Nephron (organoid): Measurements from ENCODE around the gene CORO7.

Experiments
- H3K27ac Mint-ChIP-seq, 3 experiments: 2 replicates each; pipeline ENCODE4 v1.8.0; 2020; ENCODE audit warnings: mixed read lengths in 3 of 3, mild to moderate bottlenecking in 2 of 3, moderate library complexity in 1 of 3
- H3K27me3 Mint-ChIP-seq: 2 replicates; pipeline ENCODE4 v1.8.0; 2021; ENCODE audit warnings: low read depth, mild to moderate bottlenecking, moderate library complexity, mixed read lengths
- H3K36me3 Mint-ChIP-seq: 2 replicates; pipeline ENCODE4 v1.8.0; 2020; ENCODE audit warnings: low read depth, mixed read lengths
- H3K4me1 Mint-ChIP-seq: 2 replicates; pipeline ENCODE4 v1.8.0; 2020; ENCODE audit warnings: mixed read lengths
- H3K4me3 Mint-ChIP-seq, 3 experiments: 2 replicates each; pipeline ENCODE4 v1.8.0; 2020; ENCODE audit warnings: mild to moderate bottlenecking in 3 of 3, mixed read lengths in 3 of 3, moderate library complexity in 2 of 3
- H3K9me3 Mint-ChIP-seq: 2 replicates; pipeline ENCODE4 v1.8.0; 2020; ENCODE audit warnings: mixed read lengths
- CTCF ChIP-seq, 3 experiments: fragments of 200-600 bp; sonication (generic); IDR thresholded peaks; one replicate each; pipeline ENCODE4 v1.5.0; 2021; ENCODE audit warnings: antibody characterized with exemption in 3 of 3; ENCODE audit not compliant: unreplicated experiment in 3 of 3

The CORO7 gene

GRCh38 chr16:4323071-4323844 lies 93.1 kb downstream of the CORO7 start:
- no peaks in the 10 kb centered on the region for H3K36me3 Mint-ChIP-seq
- peaks cover 27% of the 10 kb centered on the region for H3K4me1 Mint-ChIP-seq
- H3K9me3 Mint-ChIP-seq = no peaks in the 10 kb centered on the region
- no peaks in the 10 kb centered on the region for H3K27me3 Mint-ChIP-seq
- H3K27ac Mint-ChIP-seq = peak overlapping the region; percentile 93 to 99 (median 96)
- no peak overlapping the region for H3K4me3 Mint-ChIP-seq
- TF ChIP-seq CTCF (IDR thresholded peaks at IDR 0.05; ENCODE audit: unreplicated experiment in 3 of 3) = no peak

GRCh38 chr16:4322121-4323052 lies 94.0 kb downstream of the CORO7 start:
- Mint-ChIP-seq H3K27ac (peak overlapping the region in 2 of 3 experiments; percentile 16 to 25), H3K4me3 (no peak overlapping the region), H3K27me3 (no peaks in the 10 kb centered on the region), H3K4me1 (peaks cover 30% of the 10 kb centered on the region), H3K9me3 (no peaks in the 10 kb centered on the region), H3K36me3 (no peaks in the 10 kb centered on the region)
- no peak for TF ChIP-seq CTCF (IDR thresholded peaks at IDR 0.05; ENCODE audit: unreplicated experiment in 3 of 3)

- Mint-ChIP-seq H3K9me3 (no peaks in the 10 kb centered on the region), H3K27me3 (no peaks in the 10 kb centered on the region), H3K27ac (peak overlapping the region in 2 of 3 experiments; percentile 16 to 25), H3K36me3 (no peaks in the 10 kb centered on the region), H3K4me3 (peak overlapping the region in 1 of 3 experiments; percentile 12), H3K4me1 (peaks cover 30% of the 10 kb centered on the region)
- TF ChIP-seq CTCF (IDR thresholded peaks at IDR 0.05; ENCODE audit: unreplicated experiment in 3 of 3) = no peak
These were observed 94.9 kb downstream of the CORO7 start for GRCh38 chr16:4321286-4322120.

GRCh38 chr16:4320571-4321137 lies 95.7 kb downstream of the CORO7 start:
- no peak for TF ChIP-seq CTCF (IDR thresholded peaks at IDR 0.05; ENCODE audit: unreplicated experiment in 3 of 3)
- no peaks in the 10 kb centered on the region for H3K9me3 Mint-ChIP-seq
- H3K27ac Mint-ChIP-seq = peak overlapping the region in 1 of 3 experiments; percentile 35
- H3K27me3 Mint-ChIP-seq = no peaks in the 10 kb centered on the region
- no peaks in the 10 kb centered on the region for H3K36me3 Mint-ChIP-seq
- H3K4me3 Mint-ChIP-seq = no peak overlapping the region
- peaks cover 30% of the 10 kb centered on the region for H3K4me1 Mint-ChIP-seq
